HG03108 (cell line): ENCODE results near the gene RPP38.

ENCODE experiments used
- ATAC-seq: cut with Tn5 transposase; IDR thresholded peaks from one replicate; pipeline ENCODE4 v1.9.1; 2021; ENCODE audit warnings: moderate library complexity; ENCODE audit not compliant: unreplicated experiment

RPP38 gene

GRCh38 chr10:15097011-15097812 is at the start of gene RPP38:
TSS of gene RPP38 (plus strand) at chr10:15097355. CDS start at chr10:15103315, 5,960 bp downstream.
- ATAC-seq, result peak; percentile 80

GRCh38 chr10:15049533-15049932 is 47.6 kb upstream of the RPP38 start:
- ATAC-seq, result no peak

- no peak for ATAC-seq
Measured at GRCh38 chr10:15052121-15052520, 45.0 kb upstream of the RPP38 start.

GRCh38 chr10:15053061-15053460 is 44.1 kb upstream of the RPP38 start:
- no peak for ATAC-seq

GRCh38 chr10:15058689-15059088 is 38.5 kb upstream of the RPP38 start:
- no peak for ATAC-seq

- no peak for ATAC-seq
Measured at GRCh38 chr10:15059914-15060313, 37.2 kb upstream of the RPP38 start.

GRCh38 chr10:15060638-15061037 is 36.5 kb upstream of the RPP38 start:
- ATAC-seq, result no peak

- ATAC-seq, result no peak
Measured at GRCh38 chr10:15067154-15067553, 30.0 kb upstream of the RPP38 start.

- no peak for ATAC-seq
Measured at GRCh38 chr10:15068802-15069201, 28.4 kb upstream of the RPP38 start.

GRCh38 chr10:15069230-15069629 is 27.9 kb upstream of the RPP38 start:
- ATAC-seq, result no peak

- ATAC-seq, result no peak
Measured at GRCh38 chr10:15072358-15072757, 24.8 kb upstream of the RPP38 start.

GRCh38 chr10:15075421-15075820 is 21.7 kb upstream of the RPP38 start:
- no peak for ATAC-seq

GRCh38 chr10:15083674-15084501 is 13.3 kb upstream of the RPP38 start:
- no peak for ATAC-seq

- no peak for ATAC-seq
Measured at GRCh38 chr10:15084502-15084922, 12.6 kb upstream of the RPP38 start.

GRCh38 chr10:15088428-15089261 is 8.5 kb upstream of the RPP38 start, which contains the start of gene ACBD7:
TSS of gene ACBD7 (minus strand) at chr10:15088776. CDS start at chr10:15088728, 48 bp downstream.
- ATAC-seq, result peak; percentile 98

GRCh38 chr10:15091418-15091817 is 5.7 kb upstream of the RPP38 start:
- ATAC-seq, result no peak

- no peak for ATAC-seq
Measured at GRCh38 chr10:15092855-15093408, 4.2 kb upstream of the RPP38 start.

GRCh38 chr10:15096661-15097010 is 519 bp upstream of the RPP38 start:
- peak; percentile 5 for ATAC-seq

- ATAC-seq, result no peak
Measured at GRCh38 chr10:15099886-15100285, 2.7 kb downstream of the RPP38 start.

GRCh38 chr10:15103513-15103912 is 6.4 kb downstream of the RPP38 start:
- ATAC-seq, result no peak
